Tibial nerve (tissue), 3 donors: ENCODE data around the gene RAB20.

ENCODE experiments used
- POLR2A ChIP-seq, 2 donors: fragments of 450-650 bp; IDR thresholded peaks; one replicate each; pipeline ENCODE4 v1.6.1; 2017; ENCODE audit warnings: antibody characterized with exemption in 2 of 2, mild to moderate bottlenecking in 2 of 2, moderate library complexity in 2 of 2
- TF ChIP-seq, protein P1 (sequence below), 5 experiments: fragments of 200-600 bp in 3 of 5; fragments of 450-650 bp in 2 of 5; sonication (generic) in 3 of 5; IDR thresholded peaks; one replicate each; pipeline ENCODE4 v1.5.1; 2016 to 2019; ENCODE audit warnings: antibody characterized with exemption in 5 of 5, mild to moderate bottlenecking in 3 of 5, moderate library complexity in 2 of 5

DNA sequence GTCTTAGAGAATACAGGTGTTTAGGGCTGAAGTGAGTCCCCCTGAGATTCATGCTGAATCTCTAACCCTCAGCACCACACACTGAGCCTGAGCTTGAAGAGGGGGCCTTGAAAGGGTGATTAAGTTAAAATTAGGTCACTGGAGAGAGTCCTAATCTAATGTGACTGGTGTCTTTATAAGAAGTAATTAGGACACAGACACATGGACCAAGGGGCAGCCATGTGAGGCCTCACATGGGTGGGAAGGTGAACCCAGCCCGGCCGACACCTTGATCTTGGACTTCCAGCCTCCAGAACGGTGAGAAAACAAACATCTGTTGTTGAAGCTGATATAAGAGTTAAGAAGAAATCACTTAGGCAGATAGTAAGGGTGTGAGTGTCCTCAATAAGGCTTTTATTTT lies 7.1 kb upstream of the RAB20 start:
- TF ChIP-seq POLR2A (IDR thresholded peaks at IDR 0.05): no peak
- TF ChIP-seq, protein P1, sequence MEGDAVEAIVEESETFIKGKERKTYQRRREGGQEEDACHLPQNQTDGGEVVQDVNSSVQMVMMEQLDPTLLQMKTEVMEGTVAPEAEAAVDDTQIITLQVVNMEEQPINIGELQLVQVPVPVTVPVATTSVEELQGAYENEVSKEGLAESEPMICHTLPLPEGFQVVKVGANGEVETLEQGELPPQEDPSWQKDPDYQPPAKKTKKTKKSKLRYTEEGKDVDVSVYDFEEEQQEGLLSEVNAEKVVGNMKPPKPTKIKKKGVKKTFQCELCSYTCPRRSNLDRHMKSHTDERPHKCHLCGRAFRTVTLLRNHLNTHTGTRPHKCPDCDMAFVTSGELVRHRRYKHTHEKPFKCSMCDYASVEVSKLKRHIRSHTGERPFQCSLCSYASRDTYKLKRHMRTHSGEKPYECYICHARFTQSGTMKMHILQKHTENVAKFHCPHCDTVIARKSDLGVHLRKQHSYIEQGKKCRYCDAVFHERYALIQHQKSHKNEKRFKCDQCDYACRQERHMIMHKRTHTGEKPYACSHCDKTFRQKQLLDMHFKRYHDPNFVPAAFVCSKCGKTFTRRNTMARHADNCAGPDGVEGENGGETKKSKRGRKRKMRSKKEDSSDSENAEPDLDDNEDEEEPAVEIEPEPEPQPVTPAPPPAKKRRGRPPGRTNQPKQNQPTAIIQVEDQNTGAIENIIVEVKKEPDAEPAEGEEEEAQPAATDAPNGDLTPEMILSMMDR (IDR thresholded peaks at IDR 0.05): no peak
